Fibroblast of peridontal ligament (primary cell): Measurements from ENCODE around the gene MLH1.
"Not testable (repeated sequence)": the region's sequence is repeated elsewhere in the genome, so short reads cannot be mapped to it uniquely, and the experiment has no call there.

Experiments
- DNase-seq: peaks from one replicate; pipeline ENCODE4 v3.0.0-alpha.2; 2010; ENCODE audit errors: extremely low read depth

The MLH1 gene

DNA sequence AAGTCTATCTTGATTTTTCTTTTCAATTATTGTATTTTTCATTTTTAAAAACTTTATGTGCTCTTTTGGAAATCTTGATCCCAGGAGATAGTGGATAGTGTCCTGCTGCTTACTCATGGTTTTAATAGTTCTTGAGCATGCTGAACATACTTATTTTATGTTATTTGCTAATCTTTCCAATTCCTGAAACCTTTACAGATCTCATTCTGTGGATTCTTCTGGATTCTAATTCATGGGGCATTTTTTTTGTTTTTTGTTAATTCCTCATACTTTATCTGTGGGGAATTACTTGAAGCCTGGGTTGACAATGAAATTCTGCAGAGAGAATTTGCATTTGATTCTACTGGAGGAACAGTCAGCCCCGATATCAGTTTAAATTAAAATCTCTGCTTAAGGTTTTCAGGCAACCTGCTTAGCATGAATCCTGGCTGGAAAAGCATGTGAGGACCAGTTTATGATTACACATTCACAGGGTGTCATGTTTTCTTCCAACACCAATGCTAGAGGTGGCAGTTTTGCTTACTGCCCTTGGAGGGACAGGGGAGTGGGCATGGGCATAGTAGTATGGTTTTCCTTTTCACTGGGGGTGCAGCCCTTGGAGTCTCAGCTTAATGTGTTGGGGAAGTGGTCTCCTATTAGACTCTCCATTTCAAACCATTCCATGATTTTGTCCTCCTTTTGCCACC lies 46.0 kb downstream of the MLH1 start:
- no peak for DNase-seq

- DNase-seq, result no peak
These were observed 46.9 kb downstream of the MLH1 start for GRCh38 chr3:37040231-37040630.

DNA sequence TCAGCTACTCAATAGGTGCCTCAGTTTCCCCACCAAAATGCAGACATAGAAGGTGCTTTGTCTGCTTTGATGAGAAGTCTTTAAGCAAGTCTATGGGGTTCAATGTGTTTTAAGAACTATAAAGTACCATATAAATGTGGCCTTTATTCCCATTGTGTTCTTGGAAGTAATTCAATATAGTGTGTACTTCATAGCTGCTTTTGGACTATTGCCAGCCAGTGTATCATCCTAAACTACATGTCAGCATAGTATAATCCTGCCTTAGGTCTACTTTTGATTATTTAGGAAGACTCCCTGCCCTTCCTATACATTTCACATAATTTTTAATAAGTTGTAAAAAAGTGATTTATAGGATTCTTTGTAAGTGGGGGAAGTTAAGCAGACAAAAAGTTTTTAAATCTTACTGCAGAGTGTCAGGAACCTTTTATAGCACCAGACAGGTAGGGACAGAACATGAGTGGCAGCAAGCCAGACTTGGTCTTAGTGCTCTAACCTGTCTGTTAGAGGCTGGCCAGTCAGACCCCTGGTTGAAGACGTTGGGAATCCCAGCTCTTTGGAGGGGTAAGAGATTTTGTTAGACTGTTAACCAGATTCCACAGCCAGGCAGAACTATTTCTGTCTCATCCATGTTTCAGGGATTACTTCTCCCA lies 48.4 kb downstream of the MLH1 start:
- no peak for DNase-seq

DNA sequence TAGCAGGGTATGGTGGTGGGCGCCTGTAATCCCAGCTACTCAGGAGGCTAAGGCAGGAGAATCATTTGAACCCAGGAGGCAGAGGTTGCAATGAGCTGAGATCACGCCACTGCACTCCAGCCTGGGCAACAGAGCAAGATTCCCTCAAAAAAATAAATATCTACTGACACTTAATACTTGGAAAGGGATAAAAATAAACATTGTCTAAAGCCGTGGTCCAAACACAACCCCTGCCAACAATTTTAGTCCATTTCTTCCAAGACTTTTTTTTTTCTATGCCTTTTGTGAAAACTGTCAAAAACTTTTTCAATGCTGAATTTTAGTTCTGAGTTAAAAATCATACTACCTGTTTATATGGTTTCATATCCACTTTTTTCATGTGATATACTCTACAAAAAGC lies 49.4 kb downstream of the MLH1 start:
- peak; percentile 59 for DNase-seq

DNA sequence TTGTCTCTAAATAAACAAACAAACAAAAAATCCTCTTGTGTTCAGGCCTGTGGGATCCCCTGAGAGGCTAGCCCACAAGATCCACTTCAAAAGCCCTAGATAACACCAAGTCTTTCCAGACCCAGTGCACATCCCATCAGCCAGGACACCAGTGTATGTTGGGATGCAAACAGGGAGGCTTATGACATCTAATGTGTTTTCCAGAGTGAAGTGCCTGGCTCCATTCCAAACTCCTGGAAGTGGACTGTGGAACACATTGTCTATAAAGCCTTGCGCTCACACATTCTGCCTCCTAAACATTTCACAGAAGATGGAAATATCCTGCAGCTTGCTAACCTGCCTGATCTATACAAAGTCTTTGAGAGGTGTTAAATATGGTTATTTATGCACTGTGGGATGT lies 57.0 kb downstream of the MLH1 start:
- DNase-seq, result no peak

- no peak for DNase-seq
These were observed 59.5 kb downstream of the MLH1 start for GRCh38 chr3:37052860-37053259.

- no peak for DNase-seq
These were observed 60.0 kb downstream of the MLH1 start for GRCh38 chr3:37053337-37053736.

DNA sequence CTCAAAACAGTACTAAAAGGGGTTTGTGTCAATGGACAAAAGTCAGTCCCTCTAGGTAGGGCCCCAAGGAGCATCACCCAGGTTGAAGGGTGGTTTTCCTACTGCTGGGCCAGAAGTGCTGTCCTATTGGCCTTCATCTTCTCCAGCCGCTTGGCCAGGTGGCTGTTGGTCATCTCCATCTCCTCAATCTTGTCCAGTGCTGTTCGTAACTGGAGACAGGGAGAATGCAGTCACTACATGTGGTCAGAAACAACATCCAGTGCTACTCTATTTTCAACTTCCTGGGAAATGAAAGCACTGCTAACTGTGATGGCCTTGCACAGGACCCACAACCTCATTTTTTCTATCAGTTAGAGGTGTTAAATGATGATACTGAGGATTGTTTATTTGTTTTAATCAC lies 60.4 kb downstream of the MLH1 start:
- no peak for DNase-seq

DNA sequence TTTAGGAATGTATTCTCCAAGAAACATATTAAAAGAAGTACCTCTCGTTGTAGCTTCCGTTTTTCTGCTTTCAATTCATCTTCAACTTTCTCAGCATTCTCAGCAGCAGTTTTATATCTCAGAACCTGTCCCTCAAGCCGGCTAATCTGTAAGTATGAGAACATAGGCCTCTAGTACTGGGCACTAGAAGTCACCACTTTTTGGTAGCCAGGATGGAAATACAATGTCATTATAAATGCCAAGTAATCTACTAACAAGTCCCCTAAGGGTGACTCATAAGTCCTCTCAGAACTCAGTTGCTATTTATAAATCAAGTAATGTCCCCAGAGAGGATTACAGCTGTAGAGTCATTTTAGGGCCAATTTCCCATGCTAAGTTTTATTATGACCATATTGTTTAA lies 61.1 kb downstream of the MLH1 start:
- peak; percentile 94 for DNase-seq

GRCh38 chr3:37055077-37055476 lies 61.8 kb downstream of the MLH1 start:
- DNase-seq, result not testable (repeated sequence)

- no peak for DNase-seq
These were observed 63.5 kb downstream of the MLH1 start for GRCh38 chr3:37056826-37057225.

GRCh38 chr3:37058117-37058516 lies 64.8 kb downstream of the MLH1 start:
- DNase-seq, result no peak

- DNase-seq, result no peak
These were observed 71.4 kb downstream of the MLH1 start for GRCh38 chr3:37064747-37065146.

GRCh38 chr3:37067577-37067976 lies 74.3 kb downstream of the MLH1 start:
- DNase-seq, result no peak

- DNase-seq, result no peak
These were observed 74.7 kb downstream of the MLH1 start for GRCh38 chr3:37068031-37068430.

DNA sequence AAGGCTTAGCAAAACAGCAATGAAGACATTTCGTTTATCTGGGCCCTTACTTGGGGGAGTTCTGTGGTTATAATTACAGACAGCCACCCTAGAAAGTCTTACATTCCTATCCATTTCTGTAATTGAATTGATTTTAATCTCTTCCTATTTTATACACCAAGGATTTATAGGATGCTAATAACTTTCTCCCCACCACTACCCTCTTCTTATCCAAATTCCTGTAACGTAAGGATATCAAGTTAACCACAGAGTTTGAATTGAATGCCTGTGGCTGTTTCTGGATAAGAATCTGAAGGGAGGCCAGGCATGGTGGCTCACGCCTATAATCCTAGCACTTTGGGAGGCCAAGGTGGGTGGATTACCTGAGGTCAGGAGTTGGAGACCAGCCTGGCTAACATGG lies 78.6 kb downstream of the MLH1 start:
- DNase-seq, result no peak

DNA sequence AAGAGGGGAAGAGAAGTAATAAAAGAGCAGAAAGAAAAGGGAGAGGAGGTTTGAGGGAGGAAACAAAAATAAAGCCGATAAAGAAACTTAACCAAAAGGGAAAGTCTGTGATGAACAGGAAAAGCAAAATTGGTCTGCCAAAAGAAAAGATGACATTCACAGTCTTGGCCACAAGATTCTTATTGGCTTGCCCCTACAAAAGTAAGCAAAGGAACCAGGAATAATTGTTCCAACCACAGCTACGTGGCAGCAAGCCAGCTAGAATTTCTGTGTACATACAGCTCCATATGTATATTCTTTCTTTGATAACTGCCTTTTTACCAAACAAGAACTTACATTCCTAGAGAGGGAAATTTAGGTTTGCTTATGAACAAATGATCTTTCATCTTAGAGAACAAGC lies 79.6 kb downstream of the MLH1 start:
- peak; percentile 95 for DNase-seq

GRCh38 chr3:37074178-37074577 lies 80.9 kb downstream of the MLH1 start:
- DNase-seq, result peak; percentile 82

GRCh38 chr3:37075955-37076354 lies 82.6 kb downstream of the MLH1 start:
- DNase-seq, result peak; percentile 40

GRCh38 chr3:37082317-37082716 lies 89.0 kb downstream of the MLH1 start:
- DNase-seq, result no peak

- DNase-seq, result no peak
These were observed 93.6 kb downstream of the MLH1 start for GRCh38 chr3:37086918-37087317.

- DNase-seq, result no peak
These were observed 94.6 kb downstream of the MLH1 start for GRCh38 chr3:37087870-37088269.

DNA sequence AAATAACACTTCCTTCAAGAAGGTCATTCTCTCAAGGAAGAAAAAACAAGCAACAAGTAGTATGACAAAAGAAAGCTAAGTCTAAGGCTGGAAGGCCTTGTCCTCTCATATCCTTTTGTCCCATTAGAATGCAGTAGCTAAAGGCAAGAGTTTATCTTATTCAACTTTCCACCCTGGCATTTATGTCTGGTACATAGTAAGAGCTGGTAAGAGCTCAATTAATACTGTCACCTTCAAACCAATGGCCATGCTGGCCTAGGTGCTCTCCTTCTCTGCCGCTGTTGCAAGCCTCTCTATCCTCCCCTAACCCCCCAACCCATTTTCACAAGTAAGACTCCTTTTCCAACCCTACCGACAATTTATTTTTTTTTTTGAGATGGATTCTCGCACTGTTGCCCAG lies 99.2 kb downstream of the MLH1 start:
- no peak for DNase-seq

DNA sequence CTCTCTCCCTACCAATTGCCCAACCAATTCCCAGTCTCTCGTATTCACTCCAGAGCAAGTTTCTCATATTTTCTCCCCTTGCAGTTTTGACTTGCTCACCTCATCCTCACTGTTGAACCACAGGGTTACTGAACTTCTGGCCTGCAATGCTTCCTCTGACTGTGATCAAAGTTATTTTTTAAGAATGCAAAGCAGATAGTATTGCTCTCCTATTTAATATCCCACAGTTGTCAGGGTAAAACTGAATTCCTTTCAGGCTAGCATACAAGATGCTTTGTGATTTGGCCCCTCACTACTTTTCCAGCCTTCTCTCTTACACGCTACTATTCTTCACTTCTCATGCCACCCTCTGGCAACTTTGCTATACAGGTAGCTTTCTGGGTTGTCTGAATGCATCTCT lies 100.2 kb downstream of the MLH1 start:
- no peak for DNase-seq
